K562 (cell line): ENCODE measurements around the gene OVOL1.

Source experiments
- CBX8 ChIP-seq: fragments of 200-600 bp; sonication (generic); IDR thresholded peaks from 2 replicates; pipeline ENCODE4 v1.6.1; 2012; ENCODE audit warnings: borderline replicate concordance, mixed run types, low read depth, mild to moderate bottlenecking, moderate library complexity, mixed read lengths, low read length, control low read depth, inconsistent platforms; ENCODE audit not compliant: poor library complexity, severe bottlenecking; ENCODE audit errors: extremely low read depth
- EGR1 ChIP-seq: fragments of 450-650 bp; conservative IDR thresholded peaks from 2 replicates; pipeline ENCODE4 v1.6.1; 2017; ENCODE audit warnings: mild to moderate bottlenecking
- POLR2AphosphoS5 ChIP-seq: IDR thresholded peaks from 2 replicates; pipeline ENCODE4 v1.6.1; 2011; ENCODE audit warnings: mild to moderate bottlenecking, low read depth, low read length, moderate library complexity; ENCODE audit not compliant: control insufficient read depth, insufficient read depth
- RBM14 ChIP-seq: fragments of 200-400 bp; formaldehyde crosslinking; IDR thresholded peaks from 2 replicates; pipeline ENCODE4 v1.6.1; 2018; ENCODE audit warnings: low read depth, mild to moderate bottlenecking, low read length, moderate library complexity, borderline replicate concordance; ENCODE audit not compliant: insufficient read depth
- RNF2 ChIP-seq: sonication (generic); IDR thresholded peaks from 2 replicates; pipeline ENCODE4 v1.6.1; 2016
- STAT6 ChIP-seq: sonication (generic); formaldehyde crosslinking; IDR thresholded peaks from 2 replicates; pipeline ENCODE4 v1.8.1; 2023; ENCODE audit warnings: mild to moderate bottlenecking, missing genetic modification reagents
- ZNF384 ChIP-seq: IDR thresholded peaks from 2 replicates; pipeline ENCODE4 v1.6.1; 2012; ENCODE audit warnings: low read depth, low read length, improper control_type of control experiment
- ZNF76 ChIP-seq: fragments of 250-450 bp; sonication (Bioruptor Pico); IDR thresholded peaks from 2 replicates; pipeline ENCODE4 v1.4.0; 2020; ENCODE audit warnings: mild to moderate bottlenecking, moderate library complexity, borderline replicate concordance
- TF ChIP-seq, protein P1 (sequence below), 3 experiments: IDR thresholded peaks in 2 of 3; conservative IDR thresholded peaks in 1 of 3; 2 replicates each; pipeline ENCODE4 v1.5.1; 2011 to 2012; ENCODE audit warnings: low read length in 3 of 3, mild to moderate bottlenecking in 3 of 3, control low read depth in 2 of 3, improper control_type of control experiment in 1 of 3, inconsistent platforms in 1 of 3, low read depth in 1 of 3, mixed read lengths in 1 of 3, moderate library complexity in 1 of 3; ENCODE audit not compliant: insufficient read depth in 2 of 3
- TF ChIP-seq, protein P2 (sequence below), 2 experiments: IDR thresholded peaks; 2 replicates each; pipeline ENCODE4 v1.6.1; 2012; ENCODE audit warnings: improper control_type of control experiment in 2 of 2, low read depth in 2 of 2, low read length in 2 of 2, borderline replicate concordance in 1 of 2
- TF ChIP-seq, protein P3 (sequence below): conservative IDR thresholded peaks from 2 replicates; pipeline ENCODE4 v1.6.1; 2011; ENCODE audit warnings: low read depth, mild to moderate bottlenecking, low read length; ENCODE audit not compliant: control insufficient read depth
- TF ChIP-seq, protein P4 (sequence below): fragments of 450-650 bp; conservative IDR thresholded peaks from 2 replicates; pipeline ENCODE4 v1.6.1; 2016; ENCODE audit warnings: missing genetic modification characterization, low read depth, mild to moderate bottlenecking, control low read depth, missing compliant biosample characterization

DNA sequence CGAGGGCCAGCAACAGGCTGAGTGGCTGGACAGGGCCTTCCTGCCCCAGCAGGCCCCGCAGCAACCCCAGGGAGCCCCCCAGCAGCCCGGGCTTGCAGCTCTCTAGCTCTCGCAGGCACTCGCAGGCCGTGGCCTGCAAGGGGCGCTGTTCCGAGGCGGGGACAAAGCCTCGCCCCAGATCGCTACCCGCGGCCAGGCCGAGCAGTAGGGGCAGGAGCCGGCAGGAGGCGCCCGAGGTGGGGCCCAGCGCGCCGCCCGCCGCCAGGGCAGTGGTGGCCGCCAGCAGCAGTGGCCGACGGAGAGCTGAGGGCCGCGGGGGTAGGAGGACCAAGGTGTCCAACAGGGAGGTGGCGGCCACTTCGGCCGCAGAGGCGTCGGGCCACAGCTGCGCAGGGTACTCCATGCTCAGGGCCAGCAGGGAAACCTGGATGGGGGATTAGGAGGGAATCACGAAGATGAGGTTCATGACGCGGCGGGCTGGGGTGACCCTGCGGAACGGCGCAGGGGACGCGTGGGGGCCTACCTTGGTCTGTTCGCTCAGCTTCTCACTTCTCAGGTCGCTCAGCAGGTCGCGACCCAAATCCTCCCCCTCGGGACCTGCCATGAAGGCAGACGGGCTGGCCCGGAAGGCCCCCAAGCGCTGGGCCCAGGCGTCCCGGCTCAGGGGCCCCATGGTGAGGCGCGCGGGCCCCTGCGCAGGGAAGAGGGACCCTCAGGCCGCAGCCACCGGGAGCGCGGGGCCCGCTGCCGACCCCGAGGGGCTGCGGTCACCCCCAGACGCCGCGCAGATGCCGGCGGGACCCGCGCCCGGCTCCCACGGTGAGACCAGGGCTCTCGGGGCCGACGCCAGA, 6.7 kb upstream of the OVOL1 start:
- TF ChIP-seq, protein P1, sequence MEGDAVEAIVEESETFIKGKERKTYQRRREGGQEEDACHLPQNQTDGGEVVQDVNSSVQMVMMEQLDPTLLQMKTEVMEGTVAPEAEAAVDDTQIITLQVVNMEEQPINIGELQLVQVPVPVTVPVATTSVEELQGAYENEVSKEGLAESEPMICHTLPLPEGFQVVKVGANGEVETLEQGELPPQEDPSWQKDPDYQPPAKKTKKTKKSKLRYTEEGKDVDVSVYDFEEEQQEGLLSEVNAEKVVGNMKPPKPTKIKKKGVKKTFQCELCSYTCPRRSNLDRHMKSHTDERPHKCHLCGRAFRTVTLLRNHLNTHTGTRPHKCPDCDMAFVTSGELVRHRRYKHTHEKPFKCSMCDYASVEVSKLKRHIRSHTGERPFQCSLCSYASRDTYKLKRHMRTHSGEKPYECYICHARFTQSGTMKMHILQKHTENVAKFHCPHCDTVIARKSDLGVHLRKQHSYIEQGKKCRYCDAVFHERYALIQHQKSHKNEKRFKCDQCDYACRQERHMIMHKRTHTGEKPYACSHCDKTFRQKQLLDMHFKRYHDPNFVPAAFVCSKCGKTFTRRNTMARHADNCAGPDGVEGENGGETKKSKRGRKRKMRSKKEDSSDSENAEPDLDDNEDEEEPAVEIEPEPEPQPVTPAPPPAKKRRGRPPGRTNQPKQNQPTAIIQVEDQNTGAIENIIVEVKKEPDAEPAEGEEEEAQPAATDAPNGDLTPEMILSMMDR (IDR thresholded peaks at IDR 0.05 in 2 of 3, conservative IDR thresholded peaks at IDR 0.05 in 1 of 3; ENCODE audit: insufficient read depth in 2 of 3, low read depth in 1 of 3, low read length in 3 of 3): peak; percentile 96 to 100 (median 99)
- TF ChIP-seq POLR2AphosphoS5: peak; percentile 28; the same call in 1 of the 2 replicates
- no peak for TF ChIP-seq CBX8
- no peak for TF ChIP-seq STAT6 (CRISPR knock-in tag)
- no peak; the same call in 1 of the 2 replicates for TF ChIP-seq RBM14
- peak; percentile 43; the same call in 1 of the 2 replicates for TF ChIP-seq ZNF384
- TF ChIP-seq RNF2: peak; percentile 14; the same call in 1 of the 2 replicates
- TF ChIP-seq, protein P2, sequence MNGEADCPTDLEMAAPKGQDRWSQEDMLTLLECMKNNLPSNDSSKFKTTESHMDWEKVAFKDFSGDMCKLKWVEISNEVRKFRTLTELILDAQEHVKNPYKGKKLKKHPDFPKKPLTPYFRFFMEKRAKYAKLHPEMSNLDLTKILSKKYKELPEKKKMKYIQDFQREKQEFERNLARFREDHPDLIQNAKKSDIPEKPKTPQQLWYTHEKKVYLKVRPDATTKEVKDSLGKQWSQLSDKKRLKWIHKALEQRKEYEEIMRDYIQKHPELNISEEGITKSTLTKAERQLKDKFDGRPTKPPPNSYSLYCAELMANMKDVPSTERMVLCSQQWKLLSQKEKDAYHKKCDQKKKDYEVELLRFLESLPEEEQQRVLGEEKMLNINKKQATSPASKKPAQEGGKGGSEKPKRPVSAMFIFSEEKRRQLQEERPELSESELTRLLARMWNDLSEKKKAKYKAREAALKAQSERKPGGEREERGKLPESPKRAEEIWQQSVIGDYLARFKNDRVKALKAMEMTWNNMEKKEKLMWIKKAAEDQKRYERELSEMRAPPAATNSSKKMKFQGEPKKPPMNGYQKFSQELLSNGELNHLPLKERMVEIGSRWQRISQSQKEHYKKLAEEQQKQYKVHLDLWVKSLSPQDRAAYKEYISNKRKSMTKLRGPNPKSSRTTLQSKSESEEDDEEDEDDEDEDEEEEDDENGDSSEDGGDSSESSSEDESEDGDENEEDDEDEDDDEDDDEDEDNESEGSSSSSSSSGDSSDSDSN (IDR thresholded peaks at IDR 0.05; ENCODE audit: borderline replicate concordance in 1 of 2, low read depth in 2 of 2, low read length in 2 of 2): peak; percentile 97
- no peak for TF ChIP-seq ZNF76
- TF ChIP-seq, protein P3, sequence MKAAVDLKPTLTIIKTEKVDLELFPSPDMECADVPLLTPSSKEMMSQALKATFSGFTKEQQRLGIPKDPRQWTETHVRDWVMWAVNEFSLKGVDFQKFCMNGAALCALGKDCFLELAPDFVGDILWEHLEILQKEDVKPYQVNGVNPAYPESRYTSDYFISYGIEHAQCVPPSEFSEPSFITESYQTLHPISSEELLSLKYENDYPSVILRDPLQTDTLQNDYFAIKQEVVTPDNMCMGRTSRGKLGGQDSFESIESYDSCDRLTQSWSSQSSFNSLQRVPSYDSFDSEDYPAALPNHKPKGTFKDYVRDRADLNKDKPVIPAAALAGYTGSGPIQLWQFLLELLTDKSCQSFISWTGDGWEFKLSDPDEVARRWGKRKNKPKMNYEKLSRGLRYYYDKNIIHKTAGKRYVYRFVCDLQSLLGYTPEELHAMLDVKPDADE: peak; percentile 77; the same call in 1 of the 2 replicates
- TF ChIP-seq, protein P4, sequence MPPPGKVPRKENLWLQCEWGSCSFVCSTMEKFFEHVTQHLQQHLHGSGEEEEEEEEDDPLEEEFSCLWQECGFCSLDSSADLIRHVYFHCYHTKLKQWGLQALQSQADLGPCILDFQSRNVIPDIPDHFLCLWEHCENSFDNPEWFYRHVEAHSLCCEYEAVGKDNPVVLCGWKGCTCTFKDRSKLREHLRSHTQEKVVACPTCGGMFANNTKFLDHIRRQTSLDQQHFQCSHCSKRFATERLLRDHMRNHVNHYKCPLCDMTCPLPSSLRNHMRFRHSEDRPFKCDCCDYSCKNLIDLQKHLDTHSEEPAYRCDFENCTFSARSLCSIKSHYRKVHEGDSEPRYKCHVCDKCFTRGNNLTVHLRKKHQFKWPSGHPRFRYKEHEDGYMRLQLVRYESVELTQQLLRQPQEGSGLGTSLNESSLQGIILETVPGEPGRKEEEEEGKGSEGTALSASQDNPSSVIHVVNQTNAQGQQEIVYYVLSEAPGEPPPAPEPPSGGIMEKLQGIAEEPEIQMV (tag): no peak
- no peak for TF ChIP-seq EGR1
